K562 (cell line): ENCODE measurements around the gene PLXND1.

Experiments
- E2F4 ChIP-seq: sonication (generic); formaldehyde crosslinking; IDR thresholded peaks from 2 replicates; pipeline ENCODE4 v1.8.0; 2022; ENCODE audit warnings: mild to moderate bottlenecking, low read depth, missing genetic modification reagents
- EP300 ChIP-seq: IDR thresholded peaks from 2 replicates; pipeline ENCODE4 v1.6.1; 2012; ENCODE audit warnings: low read length, improper control_type of control experiment
- FOS ChIP-seq: IDR thresholded peaks from 3 replicates; pipeline ENCODE4 v1.6.1; 2011; ENCODE audit not compliant: insufficient read length; ENCODE audit errors: extremely low read depth
- KDM5B ChIP-seq: fragments of 200-600 bp; sonication (generic); IDR thresholded peaks from 2 replicates; pipeline ENCODE4 v1.6.1; 2012; ENCODE audit warnings: low read depth, mild to moderate bottlenecking, moderate library complexity, low read length, control low read depth, inconsistent platforms; ENCODE audit not compliant: insufficient replicate concordance
- MXI1 ChIP-seq: IDR thresholded peaks from 2 replicates; pipeline ENCODE4 v1.6.1; 2011; ENCODE audit warnings: low read depth, mild to moderate bottlenecking, improper control_type of control experiment, low read length
- POLR2A ChIP-seq: fragments of 450-650 bp; conservative IDR thresholded peaks from 2 replicates; pipeline ENCODE4 v1.6.1; 2016
- POLR2AphosphoS5 ChIP-seq: IDR thresholded peaks from 2 replicates; pipeline ENCODE4 v1.6.1; 2011; ENCODE audit warnings: mild to moderate bottlenecking, low read depth, low read length, moderate library complexity; ENCODE audit not compliant: control insufficient read depth, insufficient read depth
- TF ChIP-seq, protein P1 (sequence below): sonication (generic); formaldehyde crosslinking; IDR thresholded peaks from 2 replicates; pipeline ENCODE4 v1.8.1; 2023; ENCODE audit warnings: mild to moderate bottlenecking, missing genetic modification reagents

DNA sequence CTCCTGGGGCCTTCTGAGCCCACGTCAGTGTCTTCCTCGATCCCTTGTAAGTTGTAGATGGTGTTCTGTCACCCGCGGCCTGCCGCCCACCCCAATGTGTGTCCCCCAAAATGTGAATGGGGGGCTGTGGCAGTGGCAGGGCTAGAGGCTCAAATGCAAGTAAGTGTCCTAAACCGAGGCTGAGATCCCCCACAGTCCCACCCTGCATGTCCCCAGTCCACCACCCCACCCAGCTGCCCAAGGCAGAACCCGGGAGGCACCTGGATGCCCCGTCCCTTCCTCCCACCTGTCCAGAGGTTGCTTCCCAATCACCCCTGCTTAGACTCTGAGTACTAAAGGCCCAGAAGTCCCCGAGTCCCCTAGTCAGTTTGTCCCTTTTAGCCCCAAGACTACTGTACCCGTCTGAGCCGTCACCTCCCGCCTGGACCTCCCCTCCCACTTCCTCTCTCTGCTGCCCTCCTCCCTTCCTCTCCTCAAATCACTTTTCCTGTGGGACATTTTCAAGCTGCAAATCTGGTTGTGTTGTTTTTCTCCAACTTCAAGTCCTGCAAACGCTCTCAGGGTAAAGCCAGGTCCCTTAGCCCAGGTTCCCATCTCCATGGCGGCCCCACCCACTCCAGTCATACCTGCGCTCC is 11.8 kb upstream of the PLXND1 start:
- no peak for TF ChIP-seq FOS
- no peak for TF ChIP-seq KDM5B
- TF ChIP-seq, protein P1, sequence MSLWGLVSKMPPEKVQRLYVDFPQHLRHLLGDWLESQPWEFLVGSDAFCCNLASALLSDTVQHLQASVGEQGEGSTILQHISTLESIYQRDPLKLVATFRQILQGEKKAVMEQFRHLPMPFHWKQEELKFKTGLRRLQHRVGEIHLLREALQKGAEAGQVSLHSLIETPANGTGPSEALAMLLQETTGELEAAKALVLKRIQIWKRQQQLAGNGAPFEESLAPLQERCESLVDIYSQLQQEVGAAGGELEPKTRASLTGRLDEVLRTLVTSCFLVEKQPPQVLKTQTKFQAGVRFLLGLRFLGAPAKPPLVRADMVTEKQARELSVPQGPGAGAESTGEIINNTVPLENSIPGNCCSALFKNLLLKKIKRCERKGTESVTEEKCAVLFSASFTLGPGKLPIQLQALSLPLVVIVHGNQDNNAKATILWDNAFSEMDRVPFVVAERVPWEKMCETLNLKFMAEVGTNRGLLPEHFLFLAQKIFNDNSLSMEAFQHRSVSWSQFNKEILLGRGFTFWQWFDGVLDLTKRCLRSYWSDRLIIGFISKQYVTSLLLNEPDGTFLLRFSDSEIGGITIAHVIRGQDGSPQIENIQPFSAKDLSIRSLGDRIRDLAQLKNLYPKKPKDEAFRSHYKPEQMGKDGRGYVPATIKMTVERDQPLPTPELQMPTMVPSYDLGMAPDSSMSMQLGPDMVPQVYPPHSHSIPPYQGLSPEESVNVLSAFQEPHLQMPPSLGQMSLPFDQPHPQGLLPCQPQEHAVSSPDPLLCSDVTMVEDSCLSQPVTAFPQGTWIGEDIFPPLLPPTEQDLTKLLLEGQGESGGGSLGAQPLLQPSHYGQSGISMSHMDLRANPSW (CRISPR knock-in tag), result no peak
- no peak for TF ChIP-seq POLR2AphosphoS5
- no peak for TF ChIP-seq EP300
- TF ChIP-seq E2F4 (CRISPR knock-in tag), result no peak
- TF ChIP-seq MXI1, result no peak
- no peak for TF ChIP-seq POLR2A
